OCI-LY3 (cell line): ENCODE results near the gene FMO5.
"Not testable (repeated sequence)": the region's sequence is repeated elsewhere in the genome, so short reads cannot be mapped to it uniquely, and the experiment has no call there.

Experiments
- H2AFZ ChIP-seq: fragments of 200-600, 300-600 bp; shearing (Covaris generic); 2 replicates; pipeline ENCODE4 v1.6.0; 2014; ENCODE audit warnings: antibody characterized with exemption, low read depth, low read length
- H3K27ac ChIP-seq: fragments of 200-600, 300-600 bp; sonication (generic); 2 replicates; pipeline ENCODE4 v1.5.1; 2014; ENCODE audit warnings: mild to moderate bottlenecking, low read length, moderate library complexity, mixed read lengths
- H3K27me3 ChIP-seq: fragments of 200-600, 300-600 bp; sonication (generic); 2 replicates; pipeline ENCODE4 v1.6.1; 2014; ENCODE audit warnings: low read depth, low read length, mixed read lengths
- H3K36me3 ChIP-seq: fragments of 200-600, 300-600 bp; sonication (generic); replicated peaks from 2 replicates; pipeline ENCODE3; 2014; ENCODE audit warnings: low read depth, low read length, mixed read lengths
- H3K4me1 ChIP-seq: fragments of 300-600, 200-600 bp; sonication (generic); 2 replicates; pipeline ENCODE4 v1.6.1; 2014; ENCODE audit warnings: low read length, mixed read lengths
- H3K4me2 ChIP-seq: fragments of 200-600, 300-600 bp; sonication (generic); 2 replicates; pipeline ENCODE4 v1.6.1; 2014; ENCODE audit warnings: low read length, mixed read lengths
- H3K4me3 ChIP-seq: fragments of 300-600, 200-600 bp; sonication (generic); 2 replicates; pipeline ENCODE4 v1.5.1; 2014; ENCODE audit warnings: antibody characterized with exemption, mild to moderate bottlenecking, low read length, moderate library complexity
- H3K79me2 ChIP-seq: fragments of 300-600, 200-600 bp; shearing (Covaris generic); 2 replicates; pipeline ENCODE4 v1.6.1; 2014; ENCODE audit warnings: mild to moderate bottlenecking, low read length, mixed read lengths
- H3K9ac ChIP-seq: fragments of 300-600, 200-600 bp; shearing (Covaris generic); 2 replicates; pipeline ENCODE4 v1.6.0; 2014; ENCODE audit warnings: mild to moderate bottlenecking, low read length, moderate library complexity
- H3K9me3 ChIP-seq: fragments of 200-600, 300-600 bp; shearing (Covaris generic); 2 replicates; pipeline ENCODE4 v1.6.1; 2014; ENCODE audit warnings: low read length, mixed read lengths; ENCODE audit not compliant: insufficient read depth
- H4K20me1 ChIP-seq: fragments of 200-600, 300-600 bp; sonication (generic); 2 replicates; pipeline ENCODE4 v1.6.1; 2016; ENCODE audit warnings: low read length, mixed read lengths; ENCODE audit not compliant: insufficient read depth
- EZH2phosphoT487 ChIP-seq: fragments of 200-600 bp; shearing (Covaris generic); IDR thresholded peaks from 2 replicates; pipeline ENCODE4 v1.6.1; 2018; ENCODE audit warnings: antibody characterized with exemption, mixed run types, low read depth
- TF ChIP-seq, protein P1 (sequence below): fragments of 200-600, 300-600 bp; sonication (generic); IDR thresholded peaks from 2 replicates; pipeline ENCODE4 v1.5.1; 2014; ENCODE audit warnings: antibody characterized with exemption, low read length, low read depth

FMO5 gene

DNA sequence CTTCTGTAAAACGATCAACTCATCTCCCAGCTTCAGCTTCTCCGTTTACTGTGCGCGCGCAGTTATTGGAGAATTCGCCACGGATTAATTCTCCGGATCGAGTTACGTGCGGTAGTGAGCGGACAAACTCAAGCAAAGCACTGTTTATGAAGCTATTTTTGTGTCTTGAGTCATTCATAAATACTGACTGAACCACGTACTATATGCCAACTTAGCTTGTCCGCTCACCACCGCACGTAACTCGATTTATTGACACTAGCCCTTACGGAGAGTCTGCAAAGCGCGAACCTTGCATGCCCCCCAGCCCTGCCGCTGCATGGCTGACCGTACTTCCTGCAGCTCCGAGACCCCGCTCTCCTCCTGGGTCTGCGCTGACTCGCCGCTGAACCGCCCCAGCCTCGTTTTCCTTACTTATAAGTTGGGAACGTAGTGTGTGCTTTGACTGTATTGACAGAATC is 18.1 kb upstream of the FMO5 start:
- no peaks in the 10 kb centered on the region for H3K9me3 ChIP-seq
- H3K79me2 ChIP-seq: peaks cover 56% of the 10 kb centered on the region
- H3K4me3 ChIP-seq: peak overlapping the region; percentile 91
- TF ChIP-seq EZH2phosphoT487: no peak
- TF ChIP-seq, protein P1, sequence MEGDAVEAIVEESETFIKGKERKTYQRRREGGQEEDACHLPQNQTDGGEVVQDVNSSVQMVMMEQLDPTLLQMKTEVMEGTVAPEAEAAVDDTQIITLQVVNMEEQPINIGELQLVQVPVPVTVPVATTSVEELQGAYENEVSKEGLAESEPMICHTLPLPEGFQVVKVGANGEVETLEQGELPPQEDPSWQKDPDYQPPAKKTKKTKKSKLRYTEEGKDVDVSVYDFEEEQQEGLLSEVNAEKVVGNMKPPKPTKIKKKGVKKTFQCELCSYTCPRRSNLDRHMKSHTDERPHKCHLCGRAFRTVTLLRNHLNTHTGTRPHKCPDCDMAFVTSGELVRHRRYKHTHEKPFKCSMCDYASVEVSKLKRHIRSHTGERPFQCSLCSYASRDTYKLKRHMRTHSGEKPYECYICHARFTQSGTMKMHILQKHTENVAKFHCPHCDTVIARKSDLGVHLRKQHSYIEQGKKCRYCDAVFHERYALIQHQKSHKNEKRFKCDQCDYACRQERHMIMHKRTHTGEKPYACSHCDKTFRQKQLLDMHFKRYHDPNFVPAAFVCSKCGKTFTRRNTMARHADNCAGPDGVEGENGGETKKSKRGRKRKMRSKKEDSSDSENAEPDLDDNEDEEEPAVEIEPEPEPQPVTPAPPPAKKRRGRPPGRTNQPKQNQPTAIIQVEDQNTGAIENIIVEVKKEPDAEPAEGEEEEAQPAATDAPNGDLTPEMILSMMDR: no peak
- H2AFZ ChIP-seq: peak overlapping the region; percentile 59
- H3K4me2 ChIP-seq: peak overlapping the region; percentile 76
- peak overlapping the region; percentile 91 for H3K9ac ChIP-seq
- H3K27ac ChIP-seq: peak overlapping the region; percentile 68
- peaks cover 20% of the 10 kb centered on the region for H3K36me3 ChIP-seq
- no peaks in the 10 kb centered on the region for H3K27me3 ChIP-seq
- peaks cover 23% of the 10 kb centered on the region for H4K20me1 ChIP-seq
- peaks cover 33% of the 10 kb centered on the region for H3K4me1 ChIP-seq

DNA sequence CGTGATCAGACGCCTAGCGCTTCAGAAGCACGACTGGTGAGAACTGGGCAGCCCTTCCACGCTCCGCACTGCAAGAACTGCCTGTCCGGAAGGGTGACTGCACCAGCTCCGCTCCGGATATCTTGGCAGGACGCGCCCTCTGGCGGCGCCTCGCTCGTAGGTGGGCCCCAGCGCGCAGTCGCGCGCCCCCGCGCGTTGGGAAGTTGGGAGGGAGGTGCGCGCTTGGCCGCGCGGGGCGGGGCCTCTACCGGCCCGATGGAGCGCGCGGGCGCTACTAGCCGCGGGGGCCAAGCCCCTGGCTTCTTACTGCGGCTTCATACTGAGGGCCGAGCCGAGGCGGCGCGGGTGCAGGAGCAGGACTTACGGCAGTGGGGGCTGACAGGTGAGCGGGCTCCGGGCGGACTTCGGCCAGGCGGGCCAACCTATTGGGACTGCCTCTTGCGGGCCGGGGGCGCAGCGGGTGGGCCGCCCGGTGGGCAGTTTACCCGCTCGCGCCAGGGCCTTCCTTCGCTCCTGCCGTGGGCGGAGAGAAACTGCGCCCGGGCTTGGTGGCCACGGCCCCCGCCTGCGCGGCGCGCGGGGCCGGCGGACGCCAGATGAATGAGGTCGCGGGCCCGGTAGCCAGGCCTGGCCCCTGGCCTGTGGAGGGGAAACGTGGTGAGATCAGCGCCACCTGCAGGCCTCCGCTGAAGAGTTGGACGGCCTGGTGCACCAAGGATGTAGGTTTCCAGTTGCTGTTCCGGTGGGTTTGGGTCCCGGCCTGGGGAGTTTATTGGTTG is 17.5 kb upstream of the FMO5 start, which contains the start of gene CHD1L:
Gene CHD1L (plus strand): TSS at position 236 of the 779 bp plus-strand sequence. CDS start 20 bp downstream, at position 256.
- Histone ChIP-seq H3K36me3 (peaks cover 17% of the 10 kb centered on the region), H3K9ac (peak within 1 kb of the TSS; percentile 91), H3K4me2 (peak within 1 kb of the TSS; percentile 92), H3K4me3 (peak within 1 kb of the TSS; percentile 91), H3K27ac (peak within 1 kb of the TSS; percentile 68), H3K9me3 (no peaks in the 10 kb centered on the region), H3K79me2 (peaks cover 50% of the 10 kb centered on the region), H2AFZ (peak within 1 kb of the TSS; percentile 97), H4K20me1 (peaks cover 23% of the 10 kb centered on the region), H3K4me1 (peaks cover 31% of the 10 kb centered on the region), H3K27me3 (no peaks in the 10 kb centered on the region)
- TF ChIP-seq EZH2phosphoT487: no peak
- TF ChIP-seq, protein P1: peak; percentile 91

DNA sequence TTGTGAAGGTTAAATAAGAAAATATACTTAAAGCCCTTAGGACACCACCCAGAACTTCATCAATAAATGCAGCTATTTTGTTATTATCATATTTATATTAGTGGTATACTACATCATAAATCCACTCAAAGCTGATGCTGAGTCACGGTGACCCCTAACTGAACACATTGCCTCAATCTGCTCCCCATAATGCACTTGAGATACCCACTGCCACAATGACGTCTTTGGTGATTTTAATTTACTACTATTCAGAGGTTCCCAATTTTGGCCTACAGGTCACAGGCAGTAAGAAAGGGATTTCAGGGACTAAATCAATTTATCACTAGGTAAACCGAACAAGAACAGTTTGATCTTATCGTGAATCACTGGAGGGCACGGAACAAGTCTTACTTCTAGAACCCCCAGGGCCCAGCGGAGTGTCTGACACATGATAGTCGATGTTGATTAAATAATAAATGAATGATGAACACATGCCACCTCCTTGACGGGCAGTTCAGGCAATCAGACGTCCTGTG is 16.9 kb upstream of the FMO5 start:
- Histone ChIP-seq H2AFZ (peak overlapping the region; percentile 97), H3K9ac (peak overlapping the region; percentile 69), H3K4me2 (peak overlapping the region; percentile 92), H3K9me3 (no peaks in the 10 kb centered on the region), H3K36me3 (peaks cover 15% of the 10 kb centered on the region), H3K27ac (no peak overlapping the region), H3K4me1 (peaks cover 24% of the 10 kb centered on the region), H4K20me1 (peaks cover 23% of the 10 kb centered on the region), H3K27me3 (no peaks in the 10 kb centered on the region), H3K79me2 (peaks cover 43% of the 10 kb centered on the region), H3K4me3 (peak overlapping the region; percentile 91)
- no peak for TF ChIP-seq EZH2phosphoT487
- TF ChIP-seq, protein P1: no peak

DNA sequence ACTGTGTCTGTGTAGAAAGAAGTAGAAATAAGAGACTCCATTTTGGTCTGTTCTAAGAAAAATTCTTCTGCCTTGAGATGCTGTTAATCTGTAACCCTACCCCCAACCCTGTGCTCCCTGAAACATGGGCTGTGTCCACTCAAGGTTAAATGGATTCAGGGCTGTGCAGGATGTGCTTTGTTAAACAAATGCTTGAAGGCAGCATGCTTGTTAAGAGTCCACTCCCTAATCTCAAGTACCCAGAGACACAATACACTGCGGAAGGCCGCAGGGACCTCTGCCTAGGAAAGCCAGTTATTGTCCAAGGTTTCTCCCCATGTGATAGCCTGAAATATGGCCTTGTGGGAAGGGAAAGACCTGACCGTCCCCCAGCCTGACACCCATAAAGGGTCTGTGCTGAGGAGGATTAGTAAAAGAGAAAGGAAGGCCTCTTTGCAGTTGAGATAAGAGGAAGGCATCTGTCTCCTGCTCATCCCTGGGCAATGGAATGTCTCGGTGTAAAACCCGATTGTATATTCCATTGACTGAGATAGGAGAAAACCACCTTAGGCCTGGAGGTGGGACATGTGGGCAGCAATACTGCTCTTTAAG is 15.1 kb upstream of the FMO5 start:
- not testable (repeated sequence) for H3K27me3 ChIP-seq, H3K36me3 ChIP-seq, H3K4me3 ChIP-seq, H3K9ac ChIP-seq, H3K27ac ChIP-seq, H2AFZ ChIP-seq, H3K4me2 ChIP-seq, H3K9me3 ChIP-seq
- Histone ChIP-seq H3K4me1 (peaks cover 16% of the 10 kb centered on the region), H3K79me2 (peaks cover 25% of the 10 kb centered on the region), H4K20me1 (peaks cover 14% of the 10 kb centered on the region)
